Transverse colon (tissue), 4 donors: ENCODE results near the gene TRABD2A.

Source experiments
- EP300 ChIP-seq: sonication (generic); formaldehyde crosslinking; IDR thresholded peaks from one replicate; pipeline ENCODE4 v1.6.1; 2017; ENCODE audit warnings: antibody characterized with exemption, low read depth
- POLR2A ChIP-seq: fragments of 450-650 bp; IDR thresholded peaks from one replicate; pipeline ENCODE4 v1.6.1; 2016; ENCODE audit warnings: antibody characterized with exemption, mild to moderate bottlenecking, moderate library complexity
- POLR2AphosphoS5 ChIP-seq, 3 donors: sonication (generic); formaldehyde crosslinking; IDR thresholded peaks; one replicate each; pipeline ENCODE4 v1.6.1; 2016; ENCODE audit warnings: antibody characterized with exemption in 3 of 3
- TF ChIP-seq, protein P1 (sequence below), 5 experiments: fragments of 200-600 bp in 3 of 5; fragments of 450-650 bp in 2 of 5; sonication (generic) in 3 of 5; IDR thresholded peaks; 1 replicate in 2 of 5; 2 replicates in 3 of 5; pipeline ENCODE4 v1.5.1; 2016 to 2017; ENCODE audit warnings: antibody characterized with exemption in 5 of 5, inconsistent platforms in 3 of 5, mild to moderate bottlenecking in 2 of 5, moderate library complexity in 1 of 5

- TF ChIP-seq, protein P1, sequence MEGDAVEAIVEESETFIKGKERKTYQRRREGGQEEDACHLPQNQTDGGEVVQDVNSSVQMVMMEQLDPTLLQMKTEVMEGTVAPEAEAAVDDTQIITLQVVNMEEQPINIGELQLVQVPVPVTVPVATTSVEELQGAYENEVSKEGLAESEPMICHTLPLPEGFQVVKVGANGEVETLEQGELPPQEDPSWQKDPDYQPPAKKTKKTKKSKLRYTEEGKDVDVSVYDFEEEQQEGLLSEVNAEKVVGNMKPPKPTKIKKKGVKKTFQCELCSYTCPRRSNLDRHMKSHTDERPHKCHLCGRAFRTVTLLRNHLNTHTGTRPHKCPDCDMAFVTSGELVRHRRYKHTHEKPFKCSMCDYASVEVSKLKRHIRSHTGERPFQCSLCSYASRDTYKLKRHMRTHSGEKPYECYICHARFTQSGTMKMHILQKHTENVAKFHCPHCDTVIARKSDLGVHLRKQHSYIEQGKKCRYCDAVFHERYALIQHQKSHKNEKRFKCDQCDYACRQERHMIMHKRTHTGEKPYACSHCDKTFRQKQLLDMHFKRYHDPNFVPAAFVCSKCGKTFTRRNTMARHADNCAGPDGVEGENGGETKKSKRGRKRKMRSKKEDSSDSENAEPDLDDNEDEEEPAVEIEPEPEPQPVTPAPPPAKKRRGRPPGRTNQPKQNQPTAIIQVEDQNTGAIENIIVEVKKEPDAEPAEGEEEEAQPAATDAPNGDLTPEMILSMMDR (IDR thresholded peaks at IDR 0.05) = no peak
- no peak for TF ChIP-seq POLR2A
- no peak for TF ChIP-seq EP300
- peak in 2 of 3 donors; percentile 65 to 73 for TF ChIP-seq POLR2AphosphoS5 (IDR thresholded peaks at IDR 0.05)
These were observed 39.1 kb upstream of the TRABD2A start for GRCh38 chr2:84919885-84920580.
